Measurements from ENCODE around the gene ADH1B.

DNA sequence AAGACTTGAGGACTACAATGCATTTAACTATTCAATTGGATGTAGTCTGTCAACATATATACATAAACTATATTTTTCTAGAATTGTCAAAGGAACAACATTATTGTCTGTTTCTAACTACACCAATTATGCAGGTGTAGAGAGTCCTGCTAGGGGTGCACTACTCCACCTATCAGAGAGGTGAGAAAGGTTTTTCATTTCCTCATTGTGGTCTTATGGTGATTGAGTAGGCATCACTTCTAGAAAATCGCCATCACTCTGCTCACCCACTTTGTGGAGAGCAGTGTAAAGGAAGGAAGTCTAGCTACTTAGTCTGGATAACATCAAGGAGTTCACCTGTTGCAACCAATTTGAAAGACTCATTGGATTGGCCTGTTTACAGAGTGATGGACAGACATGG is 35.8 kb upstream of the ADH1B start:
- TF ChIP-seq POLR2A (IDR thresholded peaks at IDR 0.05; ENCODE audit: low read depth, low read length) (no peak), RAD21 (IDR thresholded peaks at IDR 0.05; ENCODE audit: low read length) (no peak), RCOR1 (IDR thresholded peaks at IDR 0.05; ENCODE audit: insufficient replicate concordance, low read length) (no peak), MAFK (IDR thresholded peaks at IDR 0.05; ENCODE audit: low read depth, low read length) (no peak), SMC3 (IDR thresholded peaks at IDR 0.05; ENCODE audit: low read depth, low read length) (no peak), RFX5 (IDR thresholded peaks at IDR 0.05; ENCODE audit: low read depth, low read length) (no peak), FOS (IDR thresholded peaks at IDR 0.05; ENCODE audit: low read depth, low read length) (no peak), CEBPB (IDR thresholded peaks at IDR 0.05; ENCODE audit: low read depth, low read length) (no peak), MXI1 (IDR thresholded peaks at IDR 0.05; ENCODE audit: borderline replicate concordance, low read depth, low read length) (no peak)
- TF ChIP-seq, protein P1, sequence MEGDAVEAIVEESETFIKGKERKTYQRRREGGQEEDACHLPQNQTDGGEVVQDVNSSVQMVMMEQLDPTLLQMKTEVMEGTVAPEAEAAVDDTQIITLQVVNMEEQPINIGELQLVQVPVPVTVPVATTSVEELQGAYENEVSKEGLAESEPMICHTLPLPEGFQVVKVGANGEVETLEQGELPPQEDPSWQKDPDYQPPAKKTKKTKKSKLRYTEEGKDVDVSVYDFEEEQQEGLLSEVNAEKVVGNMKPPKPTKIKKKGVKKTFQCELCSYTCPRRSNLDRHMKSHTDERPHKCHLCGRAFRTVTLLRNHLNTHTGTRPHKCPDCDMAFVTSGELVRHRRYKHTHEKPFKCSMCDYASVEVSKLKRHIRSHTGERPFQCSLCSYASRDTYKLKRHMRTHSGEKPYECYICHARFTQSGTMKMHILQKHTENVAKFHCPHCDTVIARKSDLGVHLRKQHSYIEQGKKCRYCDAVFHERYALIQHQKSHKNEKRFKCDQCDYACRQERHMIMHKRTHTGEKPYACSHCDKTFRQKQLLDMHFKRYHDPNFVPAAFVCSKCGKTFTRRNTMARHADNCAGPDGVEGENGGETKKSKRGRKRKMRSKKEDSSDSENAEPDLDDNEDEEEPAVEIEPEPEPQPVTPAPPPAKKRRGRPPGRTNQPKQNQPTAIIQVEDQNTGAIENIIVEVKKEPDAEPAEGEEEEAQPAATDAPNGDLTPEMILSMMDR (conservative IDR thresholded peaks at IDR 0.05; ENCODE audit: low read depth, low read length): no peak
